GM21737 (cell line): ENCODE measurements around the gene FUT6.
"Not testable (repeated sequence)": the region's sequence is repeated elsewhere in the genome, so short reads cannot be mapped to it uniquely, and the experiment has no call there.

ENCODE experiments used
- ATAC-seq: cut with Tn5 transposase; IDR thresholded peaks from one replicate; pipeline ENCODE4 v1.9.1; 2021; ENCODE audit warnings: mild to moderate bottlenecking, moderate library complexity; ENCODE audit not compliant: unreplicated experiment

The FUT6 gene

GRCh38 chr19:5788422-5788821, 51.1 kb downstream of the FUT6 start:
- ATAC-seq = no peak

- no peak for ATAC-seq
Observed at GRCh38 chr19:5787409-5788182, 51.9 kb downstream of the FUT6 start.

GRCh38 chr19:5786593-5787408, 52.7 kb downstream of the FUT6 start:
- ATAC-seq = no peak

GRCh38 chr19:5785423-5785822, 54.1 kb downstream of the FUT6 start:
- no peak for ATAC-seq

GRCh38 chr19:5784581-5785147, 54.8 kb downstream of the FUT6 start, which contains the start of gene PRR22:
PRR22 (minus strand) TSS chr19:5784746; CDS start chr19:5784660, 86 bp downstream.
- no peak for ATAC-seq

- ATAC-seq = no peak
Observed at GRCh38 chr19:5782945-5783919, 56.3 kb downstream of the FUT6 start.

GRCh38 chr19:5782322-5782721, 57.2 kb downstream of the FUT6 start:
- ATAC-seq = no peak

- not testable (repeated sequence) for ATAC-seq
Observed at GRCh38 chr19:5780916-5781315, 58.6 kb downstream of the FUT6 start.
